Trophoblast cell (in vitro differentiated cells and primary cell): ENCODE measurements around the gene ZNF134.

Experiments
- DNase-seq, 2 donors: peaks; one replicate each; pipeline ENCODE4 v3.0.0-alpha.2; 2016
- H2AFZ ChIP-seq: 2 replicates; pipeline ENCODE4 v1.6.1; 2013; ENCODE audit warnings: low read length, moderate library complexity, mild to moderate bottlenecking; ENCODE audit not compliant: insufficient read depth, poor library complexity
- H2AK5ac ChIP-seq: 2 replicates; pipeline ENCODE4 v1.6.1; 2013; ENCODE audit warnings: mild to moderate bottlenecking, low read length
- H2BK120ac ChIP-seq: 2 replicates; pipeline ENCODE4 v1.6.1; 2013; ENCODE audit warnings: low read length, mild to moderate bottlenecking, moderate library complexity; ENCODE audit not compliant: insufficient read depth, poor library complexity
- H2BK12ac ChIP-seq: 2 replicates; pipeline ENCODE4 v1.6.1; 2013; ENCODE audit warnings: mild to moderate bottlenecking, low read length, moderate library complexity
- H2BK5ac ChIP-seq: 2 replicates; pipeline ENCODE4 v1.6.1; 2013; ENCODE audit warnings: low read length, low read depth, moderate library complexity, mild to moderate bottlenecking; ENCODE audit not compliant: poor library complexity
- H3K14ac ChIP-seq: 2 replicates; pipeline ENCODE4 v1.6.1; 2013; ENCODE audit warnings: mild to moderate bottlenecking, low read length
- H3K18ac ChIP-seq: 2 replicates; pipeline ENCODE4 v1.6.1; 2013; ENCODE audit warnings: mild to moderate bottlenecking, low read length
- H3K23ac ChIP-seq: 2 replicates; pipeline ENCODE4 v1.6.1; 2013; ENCODE audit warnings: low read length
- H3K27ac ChIP-seq: 2 replicates; pipeline ENCODE4 v1.5.1; 2013; ENCODE audit warnings: low read depth, mild to moderate bottlenecking, inconsistent platforms, low read length, moderate library complexity
- H3K27me3 ChIP-seq: 2 replicates; pipeline ENCODE4 v1.6.1; 2013; ENCODE audit warnings: inconsistent platforms, mild to moderate bottlenecking, low read length, moderate library complexity; ENCODE audit not compliant: insufficient read depth
- H3K36me3 ChIP-seq, 2 experiments: 1 replicate in 1 of 2; 2 replicates in 1 of 2; pipeline ENCODE4 v1.6.1; 2013; ENCODE audit warnings: low read length in 2 of 2, mild to moderate bottlenecking in 2 of 2, moderate library complexity in 1 of 2; ENCODE audit not compliant: insufficient read depth in 2 of 2, control insufficient read depth in 1 of 2
- H3K4ac ChIP-seq: 2 replicates; pipeline ENCODE4 v1.6.1; 2013; ENCODE audit warnings: low read depth, mild to moderate bottlenecking, low read length, moderate library complexity
- H3K4me1 ChIP-seq, 2 experiments: 1 replicate in 1 of 2; 2 replicates in 1 of 2; pipeline ENCODE4 v1.6.1; 2013; ENCODE audit warnings: low read length in 2 of 2, mild to moderate bottlenecking in 2 of 2, moderate library complexity in 1 of 2; ENCODE audit not compliant: insufficient read depth in 2 of 2, control insufficient read depth in 1 of 2
- H3K4me2 ChIP-seq: 2 replicates; pipeline ENCODE4 v1.6.1; 2013; ENCODE audit warnings: inconsistent platforms, mild to moderate bottlenecking, low read length, moderate library complexity
- H3K4me3 ChIP-seq: 2 replicates; pipeline ENCODE4 v1.5.1; 2013; ENCODE audit warnings: mild to moderate bottlenecking, low read depth, low read length, inconsistent platforms
- H3K79me1 ChIP-seq: one replicate; pipeline ENCODE4 v1.6.1; 2013; ENCODE audit warnings: low read length
- H3K79me2 ChIP-seq: 2 replicates; pipeline ENCODE4 v1.6.1; 2013; ENCODE audit warnings: low read length, mild to moderate bottlenecking; ENCODE audit not compliant: control insufficient read depth, insufficient read depth, poor library complexity
- H3K9ac ChIP-seq: 2 replicates; pipeline ENCODE4 v1.6.1; 2013; ENCODE audit warnings: mild to moderate bottlenecking, low read length
- H3K9me3 ChIP-seq: 2 replicates; pipeline ENCODE4 v1.6.1; 2013; ENCODE audit warnings: low read depth, mild to moderate bottlenecking, control low read depth, inconsistent platforms, low read length; ENCODE audit not compliant: insufficient read depth
- H4K12ac ChIP-seq: 2 replicates; pipeline ENCODE4 v1.6.1; 2013; ENCODE audit warnings: low read depth, mild to moderate bottlenecking, low read length, moderate library complexity
- H4K8ac ChIP-seq: 2 replicates; pipeline ENCODE4 v1.6.1; 2013; ENCODE audit warnings: low read depth, mild to moderate bottlenecking, low read length, moderate library complexity
- H4K91ac ChIP-seq: one replicate; pipeline ENCODE4 v1.6.1; 2013; ENCODE audit warnings: low read depth, mild to moderate bottlenecking, low read length, moderate library complexity
- WGBS: extraction: QIAGEN DNeasy Blood & Tissue Kit; methylation state at CpG from one replicate; pipeline ENCODE4 v1.1.7; 2013; ENCODE audit warnings: missing lambda C conversion rate; ENCODE audit not compliant: insufficient read length, insufficient coverage; ENCODE audit errors: extremely low coverage; 5-methylcytosine and 5-hydroxymethylcytosine counted together

The ZNF134 gene

DNA sequence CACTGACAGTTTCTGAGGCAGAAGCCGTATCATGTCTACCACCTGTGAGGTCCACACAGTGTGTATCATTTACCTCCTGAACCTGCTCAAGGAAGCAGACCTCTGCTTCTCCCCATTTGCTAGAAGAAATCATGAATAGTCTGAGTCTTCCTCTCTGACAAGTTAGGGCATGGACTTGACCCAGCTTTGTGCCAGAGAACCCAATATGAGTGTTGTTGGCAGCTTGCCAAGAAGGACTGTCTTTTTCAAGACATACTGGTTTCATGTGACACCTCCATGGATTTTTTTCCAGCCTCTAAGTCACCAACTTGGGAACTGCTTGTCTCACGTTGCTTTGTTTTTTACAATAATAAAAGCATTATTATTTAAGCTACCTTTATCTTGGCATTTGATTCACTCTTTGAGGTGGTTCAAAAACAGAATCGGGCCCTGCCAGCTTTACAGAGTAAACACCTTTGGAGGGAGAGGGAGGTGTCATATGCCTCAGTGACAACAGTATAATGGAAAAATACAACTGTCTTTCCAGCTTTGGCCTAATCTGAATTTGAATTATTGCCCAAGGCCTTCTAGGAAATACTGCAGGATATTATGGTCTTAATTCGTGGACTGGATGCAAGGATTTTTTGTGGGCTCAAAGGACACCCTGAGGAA lies 28.5 kb downstream of the ZNF134 start:
- H2AFZ ChIP-seq: no peak overlapping the region
- no peak overlapping the region for H4K12ac ChIP-seq
- H3K36me3 ChIP-seq: peaks cover 18 to 33% of the 10 kb centered on the region in 2 experiments
- H2BK5ac ChIP-seq: no peak overlapping the region
- H2AK5ac ChIP-seq: no peak overlapping the region
- WGBS: no CpG with 5 or more reads among the region's 4 CpGs
- H3K79me1 ChIP-seq: no peaks in the 10 kb centered on the region
- no peak overlapping the region for H3K4ac ChIP-seq
- no peaks in the 10 kb centered on the region for H3K4me1 ChIP-seq
- H3K27ac ChIP-seq: no peak overlapping the region
- H4K91ac ChIP-seq: no peak overlapping the region
- no peak overlapping the region for H3K4me3 ChIP-seq
- DNase-seq: no peak
- no peak overlapping the region for H2BK120ac ChIP-seq
- H3K9ac ChIP-seq: no peak overlapping the region
- H3K18ac ChIP-seq: no peak overlapping the region
- no peak overlapping the region for H4K8ac ChIP-seq
- H3K27me3 ChIP-seq: no peaks in the 10 kb centered on the region
- peaks cover 1% of the 10 kb centered on the region for H3K9me3 ChIP-seq
- no peak overlapping the region for H3K4me2 ChIP-seq
- H3K14ac ChIP-seq: no peak overlapping the region
- no peaks in the 10 kb centered on the region for H3K79me2 ChIP-seq
- no peak overlapping the region for H3K23ac ChIP-seq
- no peak overlapping the region for H2BK12ac ChIP-seq

DNA sequence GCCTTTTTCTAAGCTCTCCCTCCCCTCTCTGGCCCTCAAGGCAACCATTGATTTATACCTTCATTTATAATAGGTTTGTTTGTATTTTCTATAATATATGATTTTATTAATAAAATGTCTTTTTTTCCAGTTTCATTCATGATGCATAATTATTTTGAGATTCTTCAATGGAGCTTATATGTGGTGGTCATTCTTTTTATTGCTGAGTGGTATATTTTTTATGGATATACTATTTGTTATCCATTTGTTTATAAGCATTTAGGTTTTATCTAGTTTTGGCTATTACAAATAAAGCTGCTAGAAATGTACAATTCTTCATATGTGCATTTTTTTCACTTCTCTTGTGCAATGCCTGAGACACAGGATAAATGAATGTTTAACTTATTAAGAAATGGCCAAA lies 29.7 kb downstream of the ZNF134 start:
- no peak overlapping the region for H3K4me3 ChIP-seq
- H3K79me1 ChIP-seq: no peaks in the 10 kb centered on the region
- H3K18ac ChIP-seq: no peak overlapping the region
- no peak overlapping the region for H2AK5ac ChIP-seq
- H4K12ac ChIP-seq: no peak overlapping the region
- DNase-seq: no peak
- H4K8ac ChIP-seq: no peak overlapping the region
- H2AFZ ChIP-seq: no peak overlapping the region
- H3K4me2 ChIP-seq: no peak overlapping the region
- no peak overlapping the region for H4K91ac ChIP-seq
- no peak overlapping the region for H2BK5ac ChIP-seq
- no peaks in the 10 kb centered on the region for H3K9me3 ChIP-seq
- H3K79me2 ChIP-seq: no peaks in the 10 kb centered on the region
- H3K9ac ChIP-seq: no peak overlapping the region
- H2BK120ac ChIP-seq: no peak overlapping the region
- no peak overlapping the region for H2BK12ac ChIP-seq
- H3K14ac ChIP-seq: no peak overlapping the region
- no peak overlapping the region for H3K27ac ChIP-seq
- no peak overlapping the region for H3K4ac ChIP-seq
- H3K27me3 ChIP-seq: no peaks in the 10 kb centered on the region
- H3K4me1 ChIP-seq: no peaks in the 10 kb centered on the region
- H3K36me3 ChIP-seq: peaks cover 14 to 30% of the 10 kb centered on the region in 2 experiments
- no peak overlapping the region for H3K23ac ChIP-seq

DNA sequence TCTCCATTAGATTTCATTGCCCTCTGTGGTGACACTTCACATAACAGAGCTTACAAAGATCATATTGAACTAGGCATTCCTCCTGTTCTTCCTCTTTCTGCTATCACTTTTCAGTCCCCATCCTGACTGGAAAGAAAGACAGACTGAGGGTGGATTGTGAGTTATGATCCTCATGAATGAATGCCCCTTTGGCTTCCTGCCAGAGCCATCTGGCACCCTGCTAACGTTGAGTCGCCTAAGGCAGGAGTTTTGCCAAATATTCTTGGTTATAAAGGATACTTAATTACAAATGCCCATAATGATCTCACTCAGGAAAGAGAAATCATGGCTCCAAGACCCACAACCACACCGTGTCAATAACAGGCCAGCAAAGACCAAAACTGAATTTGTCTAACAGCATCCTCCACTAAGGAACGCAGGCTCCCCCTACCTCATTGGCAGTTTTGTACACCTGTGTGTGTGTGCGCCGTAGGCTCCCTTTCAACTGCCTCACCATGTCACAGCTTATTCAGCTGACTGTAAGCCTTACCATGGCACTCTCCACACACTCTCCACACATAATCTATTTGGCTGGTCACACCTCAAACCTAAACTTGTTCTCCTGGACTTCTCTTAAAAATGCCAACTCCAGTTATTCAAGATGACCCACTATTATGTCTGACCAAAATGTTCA lies 34.4 kb downstream of the ZNF134 start:
- Histone ChIP-seq H3K4me3 (no peak overlapping the region), H3K9me3 (peaks cover 2% of the 10 kb centered on the region), H3K14ac (no peak overlapping the region), H3K27me3 (no peaks in the 10 kb centered on the region), H3K9ac (no peak overlapping the region), H3K36me3 (no peaks in the 10 kb centered on the region), H3K18ac (no peak overlapping the region), H2AK5ac (no peak overlapping the region), H3K23ac (peak overlapping the region; percentile 42), H2BK5ac (no peak overlapping the region), H2BK12ac (no peak overlapping the region), H3K79me1 (peaks cover 14% of the 10 kb centered on the region), H4K12ac (no peak overlapping the region), H2AFZ (no peak overlapping the region), H3K79me2 (peaks cover 5% of the 10 kb centered on the region), H3K27ac (no peak overlapping the region), H4K8ac (no peak overlapping the region), H3K4me2 (no peak overlapping the region), H3K4ac (no peak overlapping the region), H3K4me1 (peaks cover 7 to 13% of the 10 kb centered on the region in 2 experiments), H2BK120ac (no peak overlapping the region), H4K91ac (no peak overlapping the region)
- no peak for DNase-seq
- WGBS: no CpG with 5 or more reads among the region's 6 CpGs

DNA sequence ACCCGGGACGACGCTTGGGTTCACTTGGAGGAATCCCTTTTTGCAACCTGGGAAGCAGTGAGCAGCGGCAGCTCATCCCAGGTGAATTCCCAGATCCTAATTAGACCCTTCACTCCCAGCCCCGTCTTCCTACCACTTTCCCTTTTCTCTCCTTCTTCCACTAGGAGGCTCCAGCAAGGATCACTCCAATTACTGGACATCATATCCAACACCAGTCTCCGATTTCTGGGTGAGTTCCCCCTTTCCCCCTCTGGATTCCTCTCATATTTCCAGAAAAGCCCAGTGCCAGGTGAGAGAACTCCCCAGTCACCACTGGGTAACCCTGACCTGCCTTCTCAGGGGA lies 37.6 kb downstream of the ZNF134 start:
- no peak for DNase-seq
- WGBS: no CpG with 5 or more reads among the region's 6 CpGs
- no peak overlapping the region for H3K9ac ChIP-seq
- H2AFZ ChIP-seq: peak overlapping the region; percentile 86
- peak overlapping the region; percentile 90 for H3K27ac ChIP-seq
- peak overlapping the region; percentile 99 for H2AK5ac ChIP-seq
- H3K18ac ChIP-seq: peak overlapping the region; percentile 79
- H3K79me2 ChIP-seq: peaks cover 5% of the 10 kb centered on the region
- peaks cover 9 to 18% of the 10 kb centered on the region in 2 experiments for H3K4me1 ChIP-seq
- H3K27me3 ChIP-seq: no peaks in the 10 kb centered on the region
- peaks cover 14% of the 10 kb centered on the region for H3K79me1 ChIP-seq
- H2BK12ac ChIP-seq: peak overlapping the region; percentile 80
- H2BK120ac ChIP-seq: peak overlapping the region; percentile 91
- peak overlapping the region; percentile 90 for H3K14ac ChIP-seq
- H4K8ac ChIP-seq: peak overlapping the region; percentile 87
- peak overlapping the region; percentile 94 for H2BK5ac ChIP-seq
- peak overlapping the region; percentile 57 for H3K4ac ChIP-seq
- peaks cover 4% of the 10 kb centered on the region for H3K9me3 ChIP-seq
- peak overlapping the region; percentile 63 for H4K12ac ChIP-seq
- H3K4me2 ChIP-seq: peak overlapping the region; percentile 18
- H3K4me3 ChIP-seq: no peak overlapping the region
- H3K23ac ChIP-seq: no peak overlapping the region
- H4K91ac ChIP-seq: peak overlapping the region; percentile 98
- H3K36me3 ChIP-seq: no peaks in the 10 kb centered on the region
